Muscle of arm (tissue), 12 donors: Measurements from ENCODE around the gene AQP7. TPM values are rescaled to one million over a fixed set of nuclear protein-coding genes. Genes with fewer than 3 reads are reported as not detected.
A peak's percentile ranks its signal among the peaks of the same experiment; 100 is the strongest.
"Not testable (repeated sequence)": the region's sequence is repeated elsewhere in the genome, so short reads cannot be mapped to it uniquely, and the experiment has no call there.

Experiments
- DNase-seq: peaks from one replicate; pipeline ENCODE4 v3.0.0-alpha.2; 2013
- polyA plus RNA-seq, 12 donors: library from polyadenylated mRNA; unstranded; fragments of 120-200 nt; gene quantifications; one replicate each; pipeline ENCODE4 v1.2.1, GENCODE V29; 2013; ENCODE audit not compliant: insufficient read length in 12 of 12

Gene AQP7
- polyA plus RNA-seq, 12 donors: 0.41 to 3.5 (median 2.2) TPM; not detected in 2

- DNase-seq: no peak
These were observed 32.1 kb upstream of the AQP7 start for GRCh38 chr9:33434317-33435105.

GRCh38 chr9:33433871-33434270, 31.5 kb upstream of the AQP7 start:
- DNase-seq: no peak

- no peak for DNase-seq
These were observed 29.1 kb upstream of the AQP7 start for GRCh38 chr9:33431420-33431819.

DNA sequence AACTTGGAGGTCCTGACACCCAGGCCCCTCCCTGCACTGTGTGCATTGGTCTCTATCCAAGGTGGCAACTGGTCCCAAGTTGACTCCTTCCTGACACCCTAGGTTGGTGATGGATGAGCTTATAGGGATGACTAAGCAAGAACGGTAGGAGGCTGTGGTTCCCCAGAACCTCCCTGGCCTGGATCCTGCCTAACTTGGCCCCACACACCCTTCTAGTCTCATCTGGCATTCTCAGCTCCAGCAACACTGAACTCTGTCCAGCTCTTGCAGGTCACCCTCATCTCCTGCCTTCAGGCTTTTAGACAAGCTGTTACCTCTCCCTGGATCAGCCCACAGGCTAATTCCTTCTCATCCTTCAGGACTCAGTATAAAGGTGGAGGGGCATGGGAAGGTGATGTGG, 28.6 kb upstream of the AQP7 start:
- no peak for DNase-seq

DNA sequence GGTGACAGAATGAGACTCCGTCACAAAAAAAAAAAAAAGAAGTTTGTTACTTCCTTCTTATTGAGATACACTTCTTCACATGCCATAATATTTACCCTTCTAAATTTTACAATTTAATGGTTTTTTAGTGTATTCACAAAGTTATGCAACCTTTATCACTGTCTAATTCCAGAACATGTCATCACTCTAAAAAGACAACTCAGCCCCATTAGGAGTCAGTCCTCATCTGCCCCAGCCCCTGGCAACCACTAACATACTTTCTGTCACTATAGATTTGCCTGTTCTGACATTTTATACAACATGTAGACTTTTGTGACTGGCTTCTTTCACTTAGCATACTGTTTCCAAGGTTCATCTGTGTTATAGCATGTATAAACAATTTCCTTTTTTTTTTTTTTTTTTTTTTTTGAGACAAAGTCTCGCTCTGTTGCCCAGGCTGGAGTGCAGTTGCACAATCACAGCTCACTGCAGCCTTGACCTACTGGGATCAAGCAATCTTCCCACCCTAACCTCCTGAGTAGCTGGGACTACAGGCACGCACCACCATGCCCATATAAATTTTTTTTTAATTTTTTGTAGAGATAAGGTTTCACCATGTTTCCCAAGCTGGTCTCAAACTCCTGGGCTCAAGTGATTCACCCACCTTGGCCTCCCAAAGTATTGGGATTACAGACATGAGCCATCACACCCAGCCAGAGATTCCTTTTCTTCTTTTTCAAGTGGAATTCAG, 27.1 kb upstream of the AQP7 start:
- no peak for DNase-seq

GRCh38 chr9:33426843-33427293, 24.5 kb upstream of the AQP7 start:
- DNase-seq: no peak

DNA sequence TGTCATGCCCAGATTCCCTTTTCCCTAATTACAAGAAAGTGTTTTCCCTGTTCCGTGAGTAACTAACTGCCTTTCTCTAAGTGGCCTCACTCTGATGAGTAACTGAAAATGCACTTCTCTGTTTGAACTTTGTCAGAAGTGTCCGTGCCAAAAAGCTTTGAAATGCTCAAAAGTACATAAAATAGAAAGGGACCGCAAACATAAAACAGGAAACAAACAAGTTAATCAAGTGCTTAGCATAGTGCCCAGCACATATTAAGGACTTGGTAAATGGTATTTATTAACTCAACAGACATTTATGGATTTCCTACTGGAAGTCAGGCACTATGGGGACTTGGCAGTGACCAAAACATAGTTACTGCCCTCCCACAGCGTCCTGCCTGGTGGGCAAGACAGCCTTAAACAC, 22.8 kb upstream of the AQP7 start:
- DNase-seq: no peak

DNA sequence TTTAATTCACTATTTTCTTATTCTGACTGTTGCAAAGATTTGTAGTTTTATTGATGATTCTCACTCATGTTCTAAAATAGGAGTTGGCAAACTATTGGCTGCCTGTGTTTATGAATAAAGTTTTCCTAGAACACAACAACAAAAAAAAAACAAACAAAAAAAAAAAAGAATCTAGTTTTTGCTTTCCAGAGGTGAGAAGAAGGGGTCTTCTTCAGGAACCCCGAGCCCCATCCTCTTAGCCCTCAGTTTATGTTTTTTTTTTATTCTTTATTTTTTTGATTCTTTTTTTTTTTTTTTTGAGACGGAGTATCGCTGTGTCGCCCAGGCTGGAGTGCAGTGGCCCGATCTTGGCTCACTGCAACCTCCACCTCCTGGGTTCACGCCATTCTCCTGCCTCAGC, 22.1 kb upstream of the AQP7 start:
- not testable (repeated sequence) for DNase-seq

GRCh38 chr9:33424043-33424442, 21.7 kb upstream of the AQP7 start:
- not testable (repeated sequence) for DNase-seq

GRCh38 chr9:33419708-33420303, 17.4 kb upstream of the AQP7 start:
- DNase-seq: no peak

DNA sequence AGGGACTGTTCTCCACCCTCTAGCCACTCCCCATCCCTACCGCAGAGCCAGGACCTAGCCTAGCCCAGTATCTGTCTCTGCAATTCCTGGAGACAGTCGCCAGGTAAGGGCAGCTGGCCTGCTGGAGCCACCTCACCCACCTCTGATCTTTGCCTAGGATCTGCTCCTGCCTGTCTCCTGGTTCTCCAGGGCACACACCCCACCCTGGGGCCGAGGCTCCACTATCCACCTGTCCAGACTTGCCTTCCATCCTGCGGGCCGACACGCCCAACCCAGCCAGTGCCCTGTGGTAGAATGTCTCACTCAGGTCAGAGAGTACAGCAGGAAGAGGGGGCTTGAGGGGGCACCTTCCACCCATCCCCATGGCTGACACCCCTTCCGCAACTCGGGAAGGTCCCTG, 15.7 kb upstream of the AQP7 start:
- DNase-seq: no peak

GRCh38 chr9:33416996-33417395, 14.6 kb upstream of the AQP7 start:
- DNase-seq: no peak

DNA sequence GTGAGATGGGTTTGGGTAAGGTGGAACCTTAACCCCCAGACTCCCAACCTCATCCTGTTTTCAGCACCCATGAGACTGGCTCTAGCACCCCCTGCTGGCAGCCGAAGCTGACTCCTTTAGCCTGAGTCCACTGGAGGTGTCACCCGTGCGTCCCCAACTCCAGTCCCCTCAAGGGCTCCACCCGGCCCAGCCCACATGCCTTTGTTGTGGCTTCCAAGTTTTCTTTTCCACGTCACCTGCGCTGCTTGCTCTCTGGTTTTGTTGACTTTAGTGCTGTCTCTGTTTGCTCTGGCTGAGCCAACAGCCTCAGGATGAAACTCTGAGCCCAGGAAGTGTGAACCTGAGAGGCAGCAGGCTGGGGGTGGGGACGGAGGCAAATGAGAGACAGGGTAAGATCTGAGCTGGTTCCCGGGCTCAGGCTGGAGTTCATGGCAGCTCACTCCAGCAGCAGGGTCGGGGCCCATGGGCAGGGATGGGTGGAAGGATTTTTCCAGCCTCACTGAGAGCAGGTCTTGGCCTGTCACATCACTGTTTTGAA, 13.2 kb upstream of the AQP7 start:
- peak; percentile 17 for DNase-seq

GRCh38 chr9:33414889-33415500, 12.6 kb upstream of the AQP7 start:
- no peak for DNase-seq

DNA sequence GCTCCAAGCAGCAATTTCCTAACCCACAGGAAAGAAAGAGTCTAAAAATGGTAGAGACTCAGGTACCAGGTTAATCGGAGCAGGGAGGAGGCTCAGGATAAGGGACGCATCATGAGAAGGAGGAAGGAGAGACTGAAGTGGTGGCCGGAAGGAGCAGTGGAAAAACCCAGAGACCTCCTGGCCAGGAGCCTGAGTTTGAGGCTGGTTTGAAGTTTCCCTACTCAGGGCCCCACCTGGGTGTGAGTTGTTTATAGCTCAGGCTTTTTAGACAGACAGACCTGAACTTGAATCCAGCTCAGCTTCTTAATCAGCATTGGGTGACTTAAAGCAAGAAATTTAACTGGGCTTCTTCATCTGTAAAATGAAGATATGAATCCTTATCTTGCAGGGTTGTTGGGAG, 11.9 kb upstream of the AQP7 start:
- DNase-seq: no peak

DNA sequence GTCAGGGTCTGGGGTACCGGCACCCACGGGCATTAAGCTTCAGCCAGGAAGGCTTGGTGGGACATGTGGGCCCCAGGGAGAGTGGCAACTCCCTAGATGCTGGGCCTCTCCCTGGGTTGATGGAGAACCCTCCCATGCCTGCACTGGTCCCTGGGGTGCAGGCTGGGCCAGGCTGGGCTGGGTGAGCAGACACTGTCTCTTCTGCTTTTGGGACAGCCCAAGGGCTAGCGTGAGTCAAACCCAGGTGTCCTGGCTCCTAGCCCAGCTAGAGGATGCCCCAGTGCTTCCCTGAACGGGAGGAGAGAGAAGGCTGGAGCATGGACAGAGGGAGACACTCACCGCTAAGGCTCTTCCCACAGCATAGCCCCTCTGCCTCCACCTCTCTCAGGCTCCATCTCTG, 5.7 kb upstream of the AQP7 start:
- DNase-seq: no peak

DNA sequence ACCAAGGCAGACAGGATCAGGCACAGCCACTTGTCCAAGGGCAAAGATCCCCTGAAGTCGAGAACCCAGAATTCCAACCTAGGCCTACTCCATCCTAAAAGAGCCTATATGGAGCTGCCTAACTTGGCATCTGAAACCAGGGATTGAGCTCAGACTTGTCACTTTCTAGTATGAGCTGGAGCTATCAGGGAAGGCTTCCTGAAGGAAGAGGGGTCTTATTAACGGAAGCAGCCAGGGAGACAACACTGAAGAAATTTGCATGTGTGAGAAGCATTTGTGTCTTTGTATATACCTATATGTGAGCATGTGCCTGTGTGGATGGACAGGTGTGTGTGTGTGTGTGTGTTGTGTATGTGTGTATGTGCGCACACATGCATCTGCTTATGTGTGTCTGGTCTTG, 4.7 kb upstream of the AQP7 start:
- no peak for DNase-seq

GRCh38 chr9:33404788-33405362, 2.5 kb upstream of the AQP7 start:
- no peak for DNase-seq

DNA sequence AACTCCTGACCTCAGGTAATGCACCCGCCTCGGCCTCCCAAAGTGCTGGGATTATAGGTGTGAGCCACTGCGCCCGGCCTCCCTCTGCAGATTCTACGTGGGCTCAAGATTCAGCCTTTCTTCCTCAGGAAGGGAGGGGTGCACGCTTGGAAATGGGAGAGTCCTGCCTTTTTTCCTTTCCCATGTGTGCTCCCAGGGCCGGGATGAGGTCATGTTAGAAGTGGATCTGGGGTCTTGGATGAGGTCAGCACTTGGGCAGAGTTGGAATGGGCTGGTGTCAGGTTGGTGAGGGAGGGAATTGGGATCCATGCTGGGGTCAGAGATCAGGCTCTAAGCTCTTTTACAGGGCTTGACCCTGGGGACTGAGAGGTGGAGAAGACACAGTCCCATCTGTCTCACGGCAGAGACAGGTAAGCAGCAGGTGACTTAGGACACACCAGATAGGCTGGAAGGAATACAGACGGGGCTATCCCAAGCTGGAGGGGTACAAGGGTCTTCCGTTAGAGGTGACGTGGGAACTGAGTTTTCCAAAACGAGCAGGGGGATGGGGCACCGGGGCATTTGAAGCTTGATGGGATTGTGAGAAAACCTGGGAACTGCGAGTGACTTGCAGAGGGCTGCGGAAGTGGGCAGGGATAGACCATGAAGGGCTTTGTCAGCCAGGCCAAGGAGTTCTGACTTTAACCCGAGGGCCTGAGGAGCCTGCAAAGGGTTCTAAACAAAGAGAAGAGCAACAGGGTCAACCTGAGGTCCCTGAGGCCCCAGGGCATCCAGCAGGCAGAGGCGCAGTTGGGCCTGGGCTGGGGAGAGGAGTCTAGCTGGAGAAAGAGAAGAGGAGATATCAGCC, 1.8 kb upstream of the AQP7 start:
- no peak for DNase-seq

DNA sequence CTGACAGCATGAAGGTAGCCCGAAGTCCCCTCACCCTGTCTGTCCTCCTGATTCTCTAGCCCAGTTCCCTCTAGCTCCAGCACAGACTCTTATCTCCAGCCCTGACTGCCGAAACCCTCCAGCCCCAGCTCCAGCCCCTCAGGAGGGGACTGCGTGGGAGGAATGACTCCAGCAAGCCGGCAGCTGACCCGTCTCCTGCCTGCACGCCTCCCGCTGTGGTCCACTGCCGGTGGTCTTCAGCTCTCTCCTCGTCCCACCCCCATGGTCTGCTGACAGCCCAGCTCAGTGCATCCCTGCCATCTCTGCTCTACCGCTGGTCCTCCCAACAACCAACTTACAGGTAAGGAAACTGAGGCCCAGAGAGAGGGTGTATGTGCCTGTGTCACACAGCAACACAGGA, 559 bp downstream of the AQP7 start:
- not testable (repeated sequence) for DNase-seq

- DNase-seq: not testable (repeated sequence)
These were observed 3.3 kb downstream of the AQP7 start for GRCh38 chr9:33399047-33399446.
